CD4-positive, alpha-beta T cell treated with Interleukin-6 for 4 hours (primary cell): ENCODE data around the gene MED12L.

Source experiments
- DNase-seq: peaks from one replicate; pipeline ENCODE4 v3.0.0-alpha.2; 2020; ENCODE audit warnings: mixed read lengths

MED12L gene

GRCh38 chr3:151144760-151145159, 59.3 kb downstream of the MED12L start:
- DNase-seq, result no peak

DNA sequence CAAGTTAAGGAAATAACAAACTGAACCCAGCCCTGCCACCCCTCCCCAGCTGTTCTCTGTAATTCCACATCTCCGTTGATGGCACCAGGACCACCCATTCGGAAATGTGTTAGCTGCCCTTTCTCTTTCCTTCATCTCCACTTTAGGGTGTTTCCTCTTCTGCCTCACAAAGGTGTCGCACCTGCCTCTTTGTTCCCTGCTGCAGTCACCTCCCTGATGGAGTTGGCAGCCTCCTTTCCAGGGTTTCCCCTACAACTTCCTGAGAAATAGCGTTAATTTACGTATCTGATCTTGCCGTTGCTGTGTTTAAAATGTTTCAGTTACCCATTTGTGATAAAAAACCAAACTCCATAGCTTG, 60.2 kb downstream of the MED12L start:
- DNase-seq, result no peak

GRCh38 chr3:151146071-151146730, 60.7 kb downstream of the MED12L start:
- DNase-seq, result peak; percentile 60

GRCh38 chr3:151146731-151147091, 61.2 kb downstream of the MED12L start:
- DNase-seq, result no peak

DNA sequence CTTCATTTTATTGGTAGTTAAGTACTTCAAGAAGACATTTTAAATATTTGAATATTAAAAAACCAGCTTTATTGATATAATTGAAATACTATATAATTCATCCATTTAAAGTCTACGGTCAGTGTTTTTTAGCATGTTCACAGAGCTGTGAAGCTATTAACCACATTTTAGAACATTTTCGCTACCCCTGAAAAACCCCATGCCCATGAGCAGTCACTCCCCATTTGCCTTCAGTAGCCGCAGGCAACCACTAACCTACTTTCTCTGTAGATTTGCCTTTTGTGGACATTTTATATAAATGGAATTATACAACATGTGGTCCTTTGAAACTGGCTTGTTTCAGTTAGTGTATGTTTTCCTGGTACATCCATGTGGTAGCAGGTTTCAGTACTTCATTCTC, 61.8 kb downstream of the MED12L start:
- DNase-seq, result no peak

GRCh38 chr3:151152455-151153079, 67.1 kb downstream of the MED12L start:
- no peak for DNase-seq

- no peak for DNase-seq
These were observed 69.1 kb downstream of the MED12L start for GRCh38 chr3:151154566-151154965.

- no peak for DNase-seq
These were observed 70.1 kb downstream of the MED12L start for GRCh38 chr3:151155409-151156128.

GRCh38 chr3:151156618-151157216, 71.3 kb downstream of the MED12L start:
- peak; percentile 41 for DNase-seq

- DNase-seq, result no peak
These were observed 74.3 kb downstream of the MED12L start for GRCh38 chr3:151159806-151160205.

DNA sequence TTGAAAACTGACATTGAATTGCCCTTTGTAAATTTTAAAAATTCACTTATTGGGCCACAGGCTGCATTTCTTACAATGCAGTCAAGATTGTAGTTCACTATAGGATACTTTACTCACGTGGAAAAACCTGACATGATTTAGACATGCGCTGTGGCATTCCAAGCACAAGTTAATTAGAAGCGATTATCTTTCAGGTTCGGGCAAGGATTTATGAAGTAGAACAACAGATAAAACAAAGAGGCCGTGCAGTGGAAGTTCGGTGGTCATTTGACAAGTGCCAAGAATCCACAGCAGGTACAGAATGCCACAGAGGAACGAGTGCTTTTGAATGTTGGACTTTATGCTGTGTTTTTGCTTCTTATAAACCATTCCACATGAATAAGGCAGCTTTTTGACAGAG, 79.8 kb downstream of the MED12L start:
- DNase-seq, result no peak

- no peak for DNase-seq
These were observed 80.7 kb downstream of the MED12L start for GRCh38 chr3:151166161-151166560.

GRCh38 chr3:151168269-151169094, 83.0 kb downstream of the MED12L start:
- peak; percentile 90 for DNase-seq

GRCh38 chr3:151169262-151169947, 83.9 kb downstream of the MED12L start:
- DNase-seq, result no peak

- peak; percentile 30 for DNase-seq
These were observed 84.7 kb downstream of the MED12L start for GRCh38 chr3:151169948-151170679.

DNA sequence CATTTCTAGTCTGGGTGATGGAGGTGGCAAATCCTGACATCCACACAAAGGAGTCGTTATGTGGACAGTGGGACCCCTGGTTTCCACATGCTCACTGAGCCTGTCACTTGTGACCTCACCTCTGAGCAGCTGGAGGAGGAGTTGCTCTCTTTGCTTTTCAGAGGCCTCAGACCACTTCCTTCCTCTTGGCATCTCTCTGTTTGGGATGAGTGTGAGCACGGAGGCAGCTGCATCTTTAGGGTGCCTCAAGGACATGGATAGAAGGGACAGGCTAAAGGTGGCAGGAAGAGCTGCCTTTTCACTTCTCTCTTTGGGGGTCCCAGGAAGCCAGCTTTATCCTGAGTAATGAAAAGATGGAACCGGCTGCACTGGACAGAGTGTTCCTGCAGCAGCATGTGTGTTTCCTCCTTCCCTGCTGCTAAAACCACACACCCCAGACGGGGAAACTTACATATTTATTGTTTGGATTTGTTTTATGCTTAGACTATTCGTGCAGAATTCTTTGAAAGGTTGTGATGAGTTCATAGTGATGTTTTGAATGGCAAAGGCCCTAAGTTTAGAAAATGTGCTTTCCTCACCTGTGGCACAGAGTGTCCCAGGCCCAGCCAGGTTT, 85.8 kb downstream of the MED12L start:
- DNase-seq, result peak; percentile 60

DNA sequence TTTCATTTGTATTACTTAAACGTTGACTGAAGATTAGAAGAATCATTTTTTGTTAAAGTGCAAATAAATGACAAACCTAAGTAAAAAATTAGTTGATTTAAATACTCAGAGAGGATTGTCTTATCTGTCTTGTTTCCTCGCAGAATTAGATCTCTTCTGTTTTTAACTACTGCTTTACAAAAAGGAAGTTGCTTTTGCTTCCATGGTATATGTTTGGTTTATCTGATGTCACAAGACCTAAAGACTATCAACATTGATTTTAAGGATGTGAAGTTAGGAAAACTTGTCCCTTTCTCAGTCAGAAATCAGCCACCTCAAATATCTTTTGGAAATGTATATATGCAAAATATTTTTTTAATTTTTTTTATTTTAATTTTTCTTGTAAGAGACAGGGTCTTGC, 88.9 kb downstream of the MED12L start:
- DNase-seq, result no peak

- DNase-seq, result no peak
These were observed 90.5 kb downstream of the MED12L start for GRCh38 chr3:151175952-151176351.

- DNase-seq, result no peak
These were observed 92.9 kb downstream of the MED12L start for GRCh38 chr3:151178208-151178845.

DNA sequence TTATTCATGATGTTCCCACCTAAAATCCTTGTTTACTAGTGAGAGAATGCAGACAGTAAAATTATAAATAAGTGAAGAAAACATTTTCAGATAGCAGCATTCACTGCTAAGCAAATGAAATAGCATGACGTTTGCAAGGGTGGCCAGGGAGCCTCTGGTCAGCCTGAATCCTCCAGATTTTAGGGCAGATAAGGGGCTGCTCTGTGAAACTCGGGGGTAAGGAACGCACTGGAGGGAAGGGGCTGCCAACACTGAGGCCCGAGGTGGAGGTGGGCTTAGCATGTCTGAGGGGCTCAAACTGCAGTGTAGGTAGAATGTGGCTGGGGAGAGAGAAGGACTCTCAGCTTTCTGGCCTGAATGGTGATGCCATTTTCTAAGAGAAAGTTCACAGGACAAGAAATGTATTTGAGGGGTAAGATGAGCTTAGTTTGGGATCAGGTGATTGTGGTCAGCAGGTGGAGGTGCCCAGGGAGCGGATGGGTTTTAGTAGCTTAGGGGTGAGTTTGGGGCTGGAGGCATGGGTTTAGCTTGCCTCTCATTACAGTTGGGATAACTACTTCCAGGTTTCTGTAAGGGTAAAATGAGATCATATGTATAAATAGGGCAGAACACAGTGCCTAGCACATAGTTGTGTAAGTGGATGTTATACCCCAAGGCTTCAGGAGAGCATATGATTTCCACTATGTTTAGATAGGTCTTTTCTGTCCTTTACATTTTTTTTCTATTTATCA, 97.0 kb downstream of the MED12L start:
- DNase-seq, result no peak
